ENCODE measurements around the gene ME2.
"Not testable (repeated sequence)": the region's sequence is repeated elsewhere in the genome, so short reads cannot be mapped to it uniquely, and the experiment has no call there.

The ME2 gene

GRCh38 chr18:50879302-50880118 is 592 bp downstream of the ME2 start:
- H3K4me2 ChIP-seq (ENCODE audit: low read length) = peak overlapping the region; percentile 85
- H3K4me1 ChIP-seq (ENCODE audit: low read length) = peaks cover 15% of the 10 kb centered on the region
- peak overlapping the region; percentile 70 for H3K27ac ChIP-seq (ENCODE audit: low read length)
- peak overlapping the region; percentile 81 for H3K4me3 ChIP-seq (ENCODE audit: low read length)
- peak overlapping the region; percentile 83 for H3K9ac ChIP-seq (ENCODE audit: low read length)
- H3K79me2 ChIP-seq (ENCODE audit: low read length) = peaks cover 56% of the 10 kb centered on the region
- TF ChIP-seq CTCF (IDR thresholded peaks at IDR 0.05; ENCODE audit: low read depth, low read length) = no peak
- TF ChIP-seq EZH2phosphoT487 (IDR thresholded peaks at IDR 0.05; ENCODE audit: low read depth) = no peak
- peaks cover 11% of the 10 kb centered on the region for H3K36me3 ChIP-seq (replicated peaks; ENCODE audit: low read depth, low read length)
- H2AFZ ChIP-seq (ENCODE audit: low read depth, low read length) = peak overlapping the region; percentile 54
- H3K27me3 ChIP-seq (ENCODE audit: low read depth, low read length) = no peaks in the 10 kb centered on the region
- no peaks in the 10 kb centered on the region for H3K9me3 ChIP-seq (ENCODE audit: insufficient read depth, low read length)
- H4K20me1 ChIP-seq (ENCODE audit: insufficient read depth, low read length) = peaks cover 24% of the 10 kb centered on the region

DNA sequence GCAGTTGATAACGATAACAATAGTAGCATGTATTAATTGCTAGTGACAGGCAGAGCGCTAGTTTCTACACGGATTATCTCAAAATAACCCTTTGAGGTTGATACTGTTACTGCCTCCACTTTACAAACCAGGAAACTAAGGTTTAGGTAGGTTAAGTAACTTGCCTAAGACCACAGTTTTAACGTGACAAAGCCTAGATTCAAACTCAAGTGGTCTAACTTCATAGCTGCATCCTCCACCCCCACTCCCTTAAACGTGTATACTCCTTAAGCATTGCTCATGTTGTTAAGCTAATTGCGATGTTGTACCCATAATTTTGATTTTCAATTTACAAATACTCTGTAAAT is 1.2 kb downstream of the ME2 start:
- Histone ChIP-seq H3K27ac (ENCODE audit: low read length) (no peak overlapping the region), H4K20me1 (ENCODE audit: insufficient read depth, low read length) (peaks cover 26% of the 10 kb centered on the region), H3K9me3 (ENCODE audit: insufficient read depth, low read length) (no peaks in the 10 kb centered on the region), H3K4me2 (ENCODE audit: low read length) (peak overlapping the region; percentile 85), H3K4me3 (ENCODE audit: low read length) (peak overlapping the region; percentile 81), H2AFZ (ENCODE audit: low read depth, low read length) (no peak overlapping the region), H3K27me3 (ENCODE audit: low read depth, low read length) (no peaks in the 10 kb centered on the region), H3K36me3 (replicated peaks; ENCODE audit: low read depth, low read length) (peaks cover 11% of the 10 kb centered on the region), H3K79me2 (ENCODE audit: low read length) (peaks cover 62% of the 10 kb centered on the region), H3K9ac (ENCODE audit: low read length) (peak overlapping the region; percentile 83), H3K4me1 (ENCODE audit: low read length) (peaks cover 15% of the 10 kb centered on the region)
- no peak for TF ChIP-seq CTCF (IDR thresholded peaks at IDR 0.05; ENCODE audit: low read depth, low read length)
- no peak for TF ChIP-seq EZH2phosphoT487 (IDR thresholded peaks at IDR 0.05; ENCODE audit: low read depth)

DNA sequence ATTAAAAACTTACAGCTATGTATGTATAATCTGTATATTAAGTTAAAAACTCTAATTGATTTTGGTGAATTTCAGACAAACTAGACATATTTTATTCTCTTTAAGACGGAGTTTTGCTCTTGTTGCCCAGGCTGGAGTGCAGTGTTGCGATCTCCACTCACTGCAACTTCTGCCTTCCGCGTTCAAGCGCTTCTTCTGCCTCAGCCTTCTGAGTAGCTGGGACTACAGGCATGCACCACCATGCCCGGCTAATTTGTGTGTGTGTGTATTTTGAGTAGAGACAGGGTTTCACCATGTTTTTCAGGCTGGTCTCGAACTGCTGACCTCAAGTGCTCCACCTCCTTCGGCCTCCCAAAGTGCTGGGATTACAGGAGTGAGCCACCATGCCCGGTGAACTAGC is 2.0 kb downstream of the ME2 start:
- H2AFZ ChIP-seq (ENCODE audit: low read depth, low read length); H3K27me3 ChIP-seq (ENCODE audit: low read depth, low read length); H3K4me3 ChIP-seq (ENCODE audit: low read length); H3K9me3 ChIP-seq (ENCODE audit: insufficient read depth, low read length); H3K9ac ChIP-seq (ENCODE audit: low read length); H3K4me2 ChIP-seq (ENCODE audit: low read length); H3K27ac ChIP-seq (ENCODE audit: low read length): not testable (repeated sequence)
- Histone ChIP-seq H4K20me1 (ENCODE audit: insufficient read depth, low read length) (peaks cover 27% of the 10 kb centered on the region), H3K4me1 (ENCODE audit: low read length) (peaks cover 15% of the 10 kb centered on the region), H3K36me3 (replicated peaks; ENCODE audit: low read depth, low read length) (peaks cover 11% of the 10 kb centered on the region), H3K79me2 (ENCODE audit: low read length) (peaks cover 71% of the 10 kb centered on the region)

DNA sequence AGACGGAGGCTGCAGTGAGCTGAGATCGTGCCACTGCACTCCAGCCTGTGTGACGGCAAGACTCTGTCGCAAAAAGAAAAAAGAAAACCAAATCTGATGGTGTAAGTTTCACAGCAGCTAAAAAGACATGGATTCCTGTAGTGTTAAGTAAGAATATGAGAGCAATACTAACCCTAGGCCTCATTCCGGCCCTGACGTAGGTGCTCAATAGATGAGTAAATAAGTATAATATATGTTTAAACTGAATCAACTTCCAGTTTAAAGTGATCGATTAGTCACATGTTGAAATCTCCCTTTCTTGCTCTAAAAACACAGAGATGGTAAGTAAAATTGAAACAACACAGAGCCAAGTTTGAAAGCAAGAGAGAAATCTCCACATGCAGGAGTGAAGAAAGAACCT is 8.0 kb downstream of the ME2 start:
- no peak overlapping the region for H2AFZ ChIP-seq (ENCODE audit: low read depth, low read length)
- H3K9ac ChIP-seq (ENCODE audit: low read length) = no peak overlapping the region
- TF ChIP-seq CTCF (IDR thresholded peaks at IDR 0.05; ENCODE audit: low read depth, low read length) (no peak), EZH2phosphoT487 (IDR thresholded peaks at IDR 0.05; ENCODE audit: low read depth) (no peak)
- H3K4me1 ChIP-seq (ENCODE audit: low read length) = no peaks in the 10 kb centered on the region
- peaks cover 31% of the 10 kb centered on the region for H3K36me3 ChIP-seq (replicated peaks; ENCODE audit: low read depth, low read length)
- H3K27ac ChIP-seq (ENCODE audit: low read length) = no peak overlapping the region
- H4K20me1 ChIP-seq (ENCODE audit: insufficient read depth, low read length) = peaks cover 23% of the 10 kb centered on the region
- H3K9me3 ChIP-seq (ENCODE audit: insufficient read depth, low read length) = no peaks in the 10 kb centered on the region
- peaks cover 99% of the 10 kb centered on the region for H3K79me2 ChIP-seq (ENCODE audit: low read length)
- H3K27me3 ChIP-seq (ENCODE audit: low read depth, low read length) = no peaks in the 10 kb centered on the region
- H3K4me3 ChIP-seq (ENCODE audit: low read length) = no peak overlapping the region
- H3K4me2 ChIP-seq (ENCODE audit: low read length) = no peak overlapping the region

Data from OCI-LY3 (cell line).